HG03565 (cell line): ENCODE results near the gene NBEA.

Experiments
- ATAC-seq: cut with Tn5 transposase; IDR thresholded peaks from one replicate; pipeline ENCODE4 v1.9.1; 2021; ENCODE audit warnings: mild to moderate bottlenecking, moderate library complexity; ENCODE audit not compliant: unreplicated experiment

The NBEA gene

GRCh38 chr13:35256459-35257148, 314.5 kb downstream of the NBEA start:
- no peak for ATAC-seq

DNA sequence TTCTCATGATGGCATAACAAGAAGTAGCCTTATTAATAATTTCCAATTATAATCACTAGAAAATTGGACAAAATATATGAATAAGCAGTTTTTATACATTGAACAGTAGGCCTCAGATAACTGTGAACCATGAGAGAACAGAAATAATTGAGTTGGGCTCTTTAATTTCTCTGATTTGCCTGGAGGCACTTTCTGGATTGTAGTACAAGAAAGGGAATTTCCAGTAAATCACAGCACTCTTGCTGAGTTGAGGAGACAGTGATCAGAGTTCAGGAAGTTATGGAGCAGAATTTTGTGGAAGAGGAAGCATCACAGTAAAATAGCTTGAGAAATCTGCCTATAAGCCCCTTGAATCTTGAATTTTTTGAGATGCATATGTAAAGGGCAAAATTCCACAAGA, 318.2 kb downstream of the NBEA start:
- ATAC-seq, result no peak

DNA sequence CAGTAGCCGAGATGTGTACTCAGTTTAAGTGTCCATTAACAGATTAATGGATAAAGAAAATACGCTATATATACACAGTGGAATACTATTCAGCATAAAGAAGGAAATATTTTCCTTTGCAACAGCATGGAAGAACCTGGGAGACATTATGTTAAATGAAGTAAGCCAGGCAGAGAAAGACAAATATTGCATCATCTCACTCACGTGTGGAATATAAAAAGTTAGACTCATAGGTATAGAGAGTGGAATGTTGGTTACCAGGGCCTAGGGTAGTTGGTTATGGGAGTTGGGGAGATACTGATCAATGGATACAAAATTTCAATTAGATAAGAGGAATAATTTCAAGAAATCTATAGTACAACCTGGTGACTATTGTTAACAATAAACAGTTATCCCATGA, 324.3 kb downstream of the NBEA start:
- no peak for ATAC-seq

- ATAC-seq, result no peak
Observed at GRCh38 chr13:35278917-35279316, 336.8 kb downstream of the NBEA start.

GRCh38 chr13:35279500-35279899, 337.4 kb downstream of the NBEA start:
- ATAC-seq, result no peak

DNA sequence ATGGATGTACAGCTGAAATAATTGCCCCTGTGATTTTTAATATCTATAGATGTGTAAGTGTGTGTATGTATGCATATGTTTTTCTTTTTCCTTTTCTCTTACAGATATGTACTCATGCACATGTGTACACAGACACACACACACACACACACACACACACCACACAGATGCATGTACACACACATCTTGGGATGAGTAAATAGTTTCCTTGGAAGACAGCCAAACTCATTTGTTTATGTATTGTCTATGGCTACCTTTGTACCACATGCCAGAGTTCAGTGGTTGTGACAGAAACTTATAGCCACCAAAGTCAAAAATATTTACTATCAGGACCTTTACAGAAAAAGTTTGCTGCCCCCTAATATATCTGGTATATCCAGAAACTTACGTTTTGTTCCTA, 341.8 kb downstream of the NBEA start:
- no peak for ATAC-seq

- ATAC-seq, result no peak
Observed at GRCh38 chr13:35285677-35286076, 343.6 kb downstream of the NBEA start.

GRCh38 chr13:35292329-35292728, 350.3 kb downstream of the NBEA start:
- ATAC-seq, result no peak

GRCh38 chr13:35293579-35294226, 351.6 kb downstream of the NBEA start:
- no peak for ATAC-seq

GRCh38 chr13:35309706-35310105, 367.6 kb downstream of the NBEA start:
- ATAC-seq, result no peak

DNA sequence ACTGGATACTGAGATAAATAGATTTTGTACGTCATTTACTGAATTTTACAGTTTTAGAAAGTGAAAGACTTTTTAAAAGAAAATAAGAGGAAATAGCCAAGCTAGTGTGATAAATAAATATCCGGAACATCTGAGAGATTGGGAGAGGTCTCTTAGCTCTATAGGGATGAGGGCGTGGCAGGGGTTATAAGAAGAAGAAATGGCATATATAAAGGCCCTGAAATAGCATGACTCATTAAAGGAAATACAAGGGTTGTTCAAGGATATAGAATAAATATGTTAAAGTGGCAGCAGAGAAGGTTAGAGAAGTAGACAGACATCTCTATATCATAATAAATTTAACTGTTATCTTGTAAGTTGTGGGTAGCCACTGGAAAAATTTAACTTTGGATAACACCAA, 390.1 kb downstream of the NBEA start:
- no peak for ATAC-seq

GRCh38 chr13:35333157-35333556, 391.1 kb downstream of the NBEA start:
- no peak for ATAC-seq

DNA sequence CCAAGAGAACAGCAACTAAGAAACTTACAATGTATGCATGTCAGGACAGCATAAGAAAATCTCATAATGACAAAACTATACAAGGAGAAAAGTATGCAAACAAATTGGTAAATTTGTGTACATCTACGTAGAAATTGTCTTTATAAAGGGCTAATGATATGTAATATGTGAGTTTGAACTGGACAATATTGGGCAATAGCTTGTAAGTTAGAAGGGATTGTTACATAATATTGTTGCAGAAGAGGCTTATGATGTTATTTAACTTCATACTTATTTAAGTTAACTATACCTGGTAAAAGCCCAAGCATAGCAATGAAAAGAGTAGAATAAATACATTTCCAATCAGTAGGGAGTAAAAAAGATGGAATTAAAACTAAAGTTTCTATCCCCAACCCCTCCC, 400.4 kb downstream of the NBEA start:
- ATAC-seq, result no peak

DNA sequence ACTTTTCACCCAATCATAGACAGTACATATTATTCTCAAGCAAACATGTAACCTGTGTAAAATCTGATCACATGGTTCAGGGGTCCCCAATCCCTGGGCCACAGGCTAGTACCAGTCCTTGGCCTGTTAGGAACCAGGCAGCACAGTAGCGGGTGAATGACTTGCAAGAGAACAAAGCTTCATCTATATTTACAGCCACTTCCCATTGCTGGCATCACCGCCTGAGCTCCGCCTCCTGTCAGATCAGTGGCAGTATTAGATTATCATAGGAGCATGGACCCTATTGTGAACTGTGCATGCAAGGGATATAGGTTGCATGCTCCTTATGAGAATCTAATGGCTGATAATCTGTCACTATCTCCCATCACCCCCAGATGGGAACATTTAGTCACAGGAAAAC, 401.3 kb downstream of the NBEA start:
- no peak for ATAC-seq

DNA sequence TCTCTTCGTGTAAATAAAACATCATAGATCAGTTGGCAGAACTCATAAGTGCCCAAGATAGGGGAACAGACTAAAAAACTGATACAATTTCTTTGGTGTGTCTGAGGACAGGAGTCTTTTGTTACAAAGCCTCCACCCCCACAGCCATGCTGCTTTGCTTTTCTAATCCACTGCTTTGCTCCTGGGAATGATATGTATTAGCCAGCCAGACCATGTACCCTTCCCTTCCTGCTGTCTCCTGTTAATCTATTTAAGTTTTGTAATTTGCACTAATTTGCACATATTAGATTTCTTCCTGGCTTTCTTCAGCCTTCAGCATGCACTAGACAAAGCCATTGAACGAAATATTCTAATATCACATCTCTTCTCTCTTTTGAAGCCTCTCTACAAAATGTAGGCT, 403.9 kb downstream of the NBEA start:
- no peak for ATAC-seq

DNA sequence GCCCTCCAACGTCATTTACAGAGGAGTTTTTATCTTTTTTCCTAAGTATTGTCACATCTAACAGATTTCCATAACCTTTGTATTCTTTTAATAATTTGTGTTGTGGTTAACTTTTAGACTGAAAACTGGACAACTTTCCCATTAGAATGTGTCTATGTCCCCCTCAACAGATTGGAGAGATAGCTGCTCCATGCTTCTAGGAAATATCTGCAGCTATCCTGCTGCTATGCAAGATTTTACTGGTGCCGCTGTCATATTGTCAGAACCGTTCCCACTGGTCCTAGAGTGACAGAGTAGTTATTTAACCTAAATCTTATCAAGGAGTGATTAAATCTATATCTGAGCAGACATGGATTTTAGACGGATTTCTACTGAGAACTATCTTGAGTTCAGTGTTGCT, 404.4 kb downstream of the NBEA start:
- ATAC-seq, result no peak

DNA sequence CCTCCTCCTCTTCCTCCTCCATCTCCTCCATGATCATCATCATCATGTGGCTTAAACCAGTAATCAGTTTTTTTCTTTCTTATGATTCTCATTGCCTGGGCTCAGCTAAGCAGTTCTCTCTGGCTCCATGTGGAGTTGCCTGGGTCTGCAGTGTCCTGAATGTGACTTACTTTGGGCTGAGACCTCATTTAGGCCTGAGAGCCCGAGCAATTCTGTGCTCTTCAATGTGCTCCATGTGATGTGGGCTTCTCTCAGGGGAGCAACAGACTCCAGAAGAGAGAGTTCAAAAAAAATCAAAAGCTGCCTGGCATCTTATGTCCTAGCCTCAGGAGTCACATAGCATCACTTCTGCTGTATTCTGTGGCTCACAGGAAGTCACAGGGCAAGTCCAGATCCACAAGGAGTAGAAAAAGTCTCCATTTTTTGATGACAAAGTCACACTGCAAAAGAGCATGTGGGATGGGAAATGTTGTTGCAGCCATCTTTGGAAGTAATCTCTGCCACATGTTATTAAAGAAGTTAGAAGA, 405.7 kb downstream of the NBEA start:
- ATAC-seq, result no peak

DNA sequence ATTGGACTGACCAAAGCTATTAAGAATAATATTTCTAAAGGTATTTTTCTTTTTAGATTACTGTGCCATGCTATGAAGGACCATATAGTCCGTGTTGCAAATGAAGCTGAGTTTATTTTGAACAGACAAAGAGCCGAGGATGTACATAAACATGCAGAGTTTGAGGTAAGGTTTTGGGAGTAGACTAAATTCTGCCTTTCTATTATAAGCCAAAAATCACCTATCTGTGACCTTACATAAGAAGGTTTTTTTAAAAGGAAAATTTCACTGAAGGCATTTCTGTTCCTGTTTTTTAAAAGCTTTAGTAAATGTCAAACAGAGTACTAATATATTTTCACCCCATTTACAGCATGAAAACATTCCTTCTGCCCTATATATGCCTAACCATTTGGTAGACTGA, 407.0 kb downstream of the NBEA start:
- no peak for ATAC-seq

DNA sequence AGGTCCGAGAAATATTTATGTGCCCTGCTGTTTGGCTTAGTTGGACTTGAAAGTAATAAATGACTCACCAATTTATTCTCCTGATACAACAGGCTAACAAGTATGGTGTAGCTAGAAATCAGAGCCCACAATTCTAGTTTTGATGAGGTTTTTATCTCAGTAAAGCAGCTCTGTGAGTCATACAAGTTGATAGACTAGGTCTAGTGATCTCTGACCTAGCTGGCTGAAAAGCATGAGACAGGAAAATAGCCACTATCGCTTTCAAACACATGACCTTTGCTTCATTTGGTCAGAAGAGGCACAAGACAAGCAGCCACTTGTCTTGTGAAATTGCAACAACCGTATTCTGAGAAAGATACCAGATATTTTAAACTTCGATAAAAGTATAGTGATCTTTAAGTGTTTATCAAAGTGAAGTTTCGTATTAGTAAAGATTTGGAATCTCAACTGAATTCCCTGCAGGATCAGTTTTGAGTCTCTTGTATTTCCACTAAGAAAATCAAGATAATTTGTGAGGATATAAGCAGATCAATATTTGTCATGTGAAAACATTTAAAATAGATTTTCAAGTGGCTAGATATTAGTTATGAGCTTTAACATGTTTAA, 407.7 kb downstream of the NBEA start:
- peak; percentile 85 for ATAC-seq

DNA sequence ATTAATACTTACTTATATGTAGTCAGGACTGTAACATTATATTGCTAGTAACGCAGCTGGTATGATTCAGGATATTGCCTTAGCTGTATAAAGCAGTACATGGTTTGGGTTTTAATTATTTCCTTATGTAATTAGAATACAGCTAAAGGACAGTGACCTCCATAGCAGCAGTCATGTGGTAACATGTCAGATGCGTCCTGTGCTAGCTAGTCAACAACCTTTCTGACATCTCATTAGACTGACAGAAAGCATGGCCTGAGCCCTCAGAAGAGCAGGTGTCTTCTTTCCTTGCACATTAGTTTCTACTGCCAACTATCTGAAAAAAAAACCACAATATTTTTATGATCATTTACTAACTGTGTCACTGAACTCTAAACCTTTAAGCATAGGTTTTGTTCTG, 412.2 kb downstream of the NBEA start:
- ATAC-seq, result no peak

- no peak for ATAC-seq
Observed at GRCh38 chr13:35354882-35355281, 412.8 kb downstream of the NBEA start.

DNA sequence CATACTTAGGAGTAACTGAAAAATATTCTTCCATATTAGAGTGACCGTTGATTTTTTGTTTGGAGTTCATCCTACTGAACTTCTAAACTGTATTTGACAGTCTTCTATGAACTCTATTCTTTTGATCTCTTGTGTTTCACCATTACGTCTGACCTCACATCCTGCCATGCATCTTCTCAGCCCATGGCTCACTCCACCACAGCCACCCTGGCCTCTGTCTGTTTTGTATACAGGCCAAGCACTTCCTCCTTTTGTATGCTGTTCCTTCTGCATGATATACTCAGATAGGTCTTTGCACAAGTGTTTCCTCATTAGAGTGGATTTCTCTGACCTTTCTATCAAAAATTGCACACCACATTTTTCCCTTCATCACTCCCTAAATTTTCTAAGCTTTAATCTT, 414.5 kb downstream of the NBEA start:
- no peak for ATAC-seq
